Lower leg skin (tissue), 4 donors: ENCODE data around the gene BOK. TPM values are rescaled to one million over a fixed set of nuclear protein-coding genes. Genes with fewer than 3 reads are reported as not detected.

Experiments used
- DNase-seq, 2 donors: peaks; one replicate each; pipeline ENCODE4 v3.0.0-alpha.2; 2019; ENCODE audit warnings: low spot score in 2 of 2
- H3K4me3 ChIP-seq: fragments of 200-600 bp; sonication (generic); 2 replicates; pipeline ENCODE4 v1.5.1; 2017; ENCODE audit warnings: mild to moderate bottlenecking, low read depth; ENCODE audit not compliant: poor library complexity, severe bottlenecking
- POLR2A ChIP-seq, 2 donors: fragments of 450-650 bp; IDR thresholded peaks; one replicate each; pipeline ENCODE4 v1.6.1; 2016 to 2017; ENCODE audit warnings: antibody characterized with exemption in 2 of 2, mild to moderate bottlenecking in 1 of 2, moderate library complexity in 1 of 2
- WGBS, 2 donors: methylation state at CpG; one replicate each; pipeline ENCODE4 v1.1.5; 2018; 5-methylcytosine and 5-hydroxymethylcytosine counted together
- intact Hi-C: fragments of 100-400 bp; cut with DNase I; formaldehyde crosslinking; loops from one replicate; pipeline ENCODE4 v1.15.0; 2023; ENCODE audit warnings: low total_unique reads
- total RNA-seq, 4 donors: library from RNA; depleted of rRNA; stranded (reverse); fragments of >200 nt; gene quantifications; one replicate each; pipeline ENCODE4 v1.1.0, GENCODE V29; 2016
- TF ChIP-seq, protein P1 (sequence below), 3 donors: fragments of 450-650 bp; IDR thresholded peaks; one replicate each; pipeline ENCODE4 v1.5.1; 2016; ENCODE audit warnings: antibody characterized with exemption in 3 of 3, mild to moderate bottlenecking in 3 of 3, moderate library complexity in 2 of 3

Gene BOK
- total RNA-seq, 4 donors from 2014 or later, result 44.2 to 59.9 (median 54.7) TPM

DNA sequence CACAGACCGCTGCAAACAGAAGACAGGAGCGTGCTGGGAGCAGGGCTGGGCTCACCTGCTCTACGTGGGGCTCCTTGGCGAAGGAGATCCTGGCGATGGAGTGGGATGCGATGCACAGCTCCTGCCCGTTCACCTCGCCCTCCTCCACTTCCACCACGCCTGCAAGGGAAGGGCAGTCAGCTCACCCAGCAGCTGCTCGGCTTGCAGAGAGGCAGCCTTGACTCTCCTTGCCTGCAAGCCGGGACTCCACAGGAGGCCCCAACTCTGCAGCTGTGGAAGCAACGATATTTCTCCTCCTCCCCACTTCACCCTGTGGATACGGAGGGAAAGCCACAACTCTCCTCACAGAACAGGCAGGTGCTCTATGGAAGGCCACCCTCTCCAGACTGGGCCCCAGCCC lies 43.3 kb downstream of the BOK start:
- intact Hi-C loops, result no loop called here
- DNase-seq, result no peak
- no peak for TF ChIP-seq POLR2A (IDR thresholded peaks at IDR 0.05)
- TF ChIP-seq, protein P1, sequence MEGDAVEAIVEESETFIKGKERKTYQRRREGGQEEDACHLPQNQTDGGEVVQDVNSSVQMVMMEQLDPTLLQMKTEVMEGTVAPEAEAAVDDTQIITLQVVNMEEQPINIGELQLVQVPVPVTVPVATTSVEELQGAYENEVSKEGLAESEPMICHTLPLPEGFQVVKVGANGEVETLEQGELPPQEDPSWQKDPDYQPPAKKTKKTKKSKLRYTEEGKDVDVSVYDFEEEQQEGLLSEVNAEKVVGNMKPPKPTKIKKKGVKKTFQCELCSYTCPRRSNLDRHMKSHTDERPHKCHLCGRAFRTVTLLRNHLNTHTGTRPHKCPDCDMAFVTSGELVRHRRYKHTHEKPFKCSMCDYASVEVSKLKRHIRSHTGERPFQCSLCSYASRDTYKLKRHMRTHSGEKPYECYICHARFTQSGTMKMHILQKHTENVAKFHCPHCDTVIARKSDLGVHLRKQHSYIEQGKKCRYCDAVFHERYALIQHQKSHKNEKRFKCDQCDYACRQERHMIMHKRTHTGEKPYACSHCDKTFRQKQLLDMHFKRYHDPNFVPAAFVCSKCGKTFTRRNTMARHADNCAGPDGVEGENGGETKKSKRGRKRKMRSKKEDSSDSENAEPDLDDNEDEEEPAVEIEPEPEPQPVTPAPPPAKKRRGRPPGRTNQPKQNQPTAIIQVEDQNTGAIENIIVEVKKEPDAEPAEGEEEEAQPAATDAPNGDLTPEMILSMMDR (IDR thresholded peaks at IDR 0.05), result no peak
- no peak overlapping the region for H3K4me3 ChIP-seq
- WGBS, 2 donors, result 90 to 92% methylated on average over 13 of the region's 13 CpGs

DNA sequence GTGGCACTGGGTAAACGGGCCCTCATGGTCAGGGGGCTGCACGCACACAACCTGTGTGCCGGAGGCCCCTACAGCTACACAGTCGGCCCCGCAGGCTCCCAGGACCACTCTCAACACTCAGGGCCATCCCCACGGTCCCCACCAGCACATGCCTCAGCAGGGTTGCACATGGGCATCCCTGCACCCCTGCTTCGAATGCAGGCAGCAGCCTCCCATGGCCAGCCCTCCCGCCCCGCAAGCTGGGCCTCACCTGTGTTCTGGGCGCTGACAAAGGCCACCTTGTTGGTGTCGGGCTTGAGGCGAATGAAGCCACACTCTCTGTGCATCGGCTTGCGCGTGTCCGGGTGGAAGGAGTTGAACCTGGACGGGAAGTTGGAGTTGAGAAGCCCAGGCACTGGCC lies 44.2 kb downstream of the BOK start:
- no peak for DNase-seq
- TF ChIP-seq, protein P1 (IDR thresholded peaks at IDR 0.05), result no peak
- no peak for TF ChIP-seq POLR2A (IDR thresholded peaks at IDR 0.05)
- 92 to 97% methylated on average over 12 to 15 of the region's 17 CpGs for WGBS, 2 donors
- H3K4me3 ChIP-seq, result no peak overlapping the region
- intact Hi-C loops, result no loop called here

GRCh38 chr2:241603686-241604085 lies 45.1 kb downstream of the BOK start:
- TF ChIP-seq, protein P1 (IDR thresholded peaks at IDR 0.05), result no peak
- no peak for TF ChIP-seq POLR2A (IDR thresholded peaks at IDR 0.05)
- WGBS, 2 donors, result 90 to 96% methylated on average over 5 of the region's 5 CpGs
- no peak for DNase-seq
- intact Hi-C loops, result no loop called here
- no peak overlapping the region for H3K4me3 ChIP-seq

DNA sequence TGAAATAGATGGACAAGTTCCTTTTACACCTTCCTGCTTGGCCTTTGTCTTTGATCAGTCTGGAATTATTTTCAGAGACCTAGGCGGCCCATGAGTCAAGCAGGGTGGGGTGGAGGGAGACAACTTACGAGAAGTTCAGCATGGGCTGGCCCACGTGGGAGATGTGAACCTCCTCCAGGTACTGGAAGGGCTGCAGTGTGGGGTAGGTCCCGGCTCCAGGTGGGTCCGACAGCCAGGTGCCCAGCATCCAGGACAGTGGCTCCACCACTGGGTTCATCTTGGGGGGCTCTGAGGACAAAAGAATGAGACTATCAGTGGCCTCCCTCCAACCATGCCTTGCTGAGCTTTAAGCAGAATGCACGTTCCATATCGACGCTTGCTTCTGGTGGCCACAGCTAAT lies 47.6 kb downstream of the BOK start:
- whole genome bisulfite sequencing, 2 donors, result 96% methylated on average over 8 of the region's 8 CpGs
- intact Hi-C loops, result no loop called here
- TF ChIP-seq POLR2A (IDR thresholded peaks at IDR 0.05), result no peak
- TF ChIP-seq, protein P1 (IDR thresholded peaks at IDR 0.05), result no peak
- no peak overlapping the region for H3K4me3 ChIP-seq
- no peak for DNase-seq

DNA sequence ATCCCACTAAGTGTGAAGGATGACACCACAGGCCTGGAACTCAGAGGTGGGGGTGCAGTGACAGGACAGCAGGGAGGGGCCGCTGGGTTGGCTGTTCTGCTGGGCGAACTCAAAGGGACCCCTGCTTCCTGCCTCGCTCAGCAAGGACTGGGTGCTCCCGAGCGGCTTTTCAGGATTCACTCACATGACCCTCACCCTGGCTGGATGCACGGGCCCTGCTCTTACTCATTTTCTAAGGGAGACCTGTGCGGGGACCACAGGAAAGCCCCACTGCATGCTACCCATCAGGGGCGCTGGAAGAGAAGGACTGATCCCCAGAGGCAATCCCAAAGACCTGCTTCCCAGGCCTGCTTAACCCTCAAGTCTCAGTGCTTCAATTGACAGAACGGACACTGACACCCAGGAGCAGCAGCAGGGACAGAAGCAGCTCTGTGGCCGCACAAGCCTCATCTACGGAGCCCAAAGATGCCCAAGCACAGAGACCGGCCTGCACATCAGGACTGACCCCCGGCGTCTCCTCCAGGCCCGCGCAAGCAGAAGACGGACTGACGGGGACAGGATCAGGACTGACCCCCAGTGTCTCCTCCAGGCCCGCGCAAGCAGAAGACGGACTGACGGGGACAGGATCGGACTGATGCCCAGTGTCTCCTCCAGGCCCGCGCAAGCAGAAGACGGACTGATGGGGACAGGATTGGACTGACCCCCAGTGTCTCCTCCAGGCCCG lies 48.8 kb downstream of the BOK start:
- WGBS, 2 donors, result 92 to 93% methylated on average over 26 to 27 of the region's 27 CpGs
- TF ChIP-seq POLR2A (IDR thresholded peaks at IDR 0.05), result no peak
- TF ChIP-seq, protein P1 (IDR thresholded peaks at IDR 0.05), result no peak
- H3K4me3 ChIP-seq, result no peak overlapping the region
- intact Hi-C loops, result no loop called here
- DNase-seq, result no peak

DNA sequence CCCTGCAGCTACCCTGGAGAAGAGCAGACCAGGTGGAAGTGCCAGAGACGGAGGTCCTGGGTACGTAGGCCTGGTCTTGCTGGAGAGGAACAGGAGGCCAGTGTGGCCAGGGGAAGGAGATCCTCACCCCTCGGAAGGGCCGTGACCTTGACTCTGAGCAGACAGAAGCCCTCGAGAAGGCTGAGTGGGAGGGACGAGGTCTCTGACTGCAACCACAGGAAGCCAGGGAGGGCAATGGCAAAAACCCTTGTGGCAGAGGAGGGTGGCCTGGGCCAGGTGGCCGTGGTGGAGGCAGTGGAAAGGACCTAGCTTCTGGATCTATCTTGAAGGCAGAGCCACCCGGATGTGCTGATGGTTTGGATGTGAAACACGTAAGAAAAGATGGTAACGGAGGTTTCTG lies 50.3 kb downstream of the BOK start:
- WGBS, 2 donors, result 88 to 89% methylated on average over 10 of the region's 10 CpGs
- H3K4me3 ChIP-seq, result no peak overlapping the region
- intact Hi-C loops, result no loop called here
- TF ChIP-seq, protein P1 (IDR thresholded peaks at IDR 0.05), result no peak
- TF ChIP-seq POLR2A (IDR thresholded peaks at IDR 0.05), result no peak
- DNase-seq, result no peak
